HG03575 (cell line): ENCODE data around the gene MUC5AC.

Source experiments
- ATAC-seq: cut with Tn5 transposase; IDR thresholded peaks from one replicate; pipeline ENCODE4 v1.9.1; 2021; ENCODE audit not compliant: unreplicated experiment, insufficient number of reproducible peaks, low FRiP score; ENCODE audit errors: extremely low read depth

Gene MUC5AC

DNA sequence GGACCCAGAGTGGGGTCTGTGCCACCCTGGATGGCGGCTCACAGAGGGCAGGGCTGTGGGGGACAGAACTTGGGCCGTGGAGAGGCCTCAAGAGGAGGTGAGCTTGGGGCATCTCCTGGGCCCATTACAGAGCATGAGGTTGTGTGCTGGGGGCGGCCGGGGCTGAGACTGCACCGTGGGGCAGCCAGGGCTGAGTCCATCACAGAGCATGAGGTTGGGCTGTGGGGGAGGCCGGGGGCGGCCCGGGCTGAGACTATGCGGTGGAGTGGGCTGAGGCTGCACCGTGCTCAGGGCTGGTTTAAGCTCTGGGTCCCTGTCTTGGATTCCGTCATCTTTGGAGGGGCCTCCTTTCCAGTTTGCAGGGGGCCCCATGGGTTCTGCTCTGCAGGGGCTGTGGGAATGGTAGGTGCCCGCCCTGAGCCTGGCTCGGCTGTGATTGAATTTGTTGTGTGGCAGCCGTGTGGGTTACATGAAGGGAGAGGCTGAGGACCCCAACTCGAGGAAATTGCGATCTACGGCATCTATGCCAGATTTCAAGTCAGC lies 38.1 kb upstream of the MUC5AC start:
- ATAC-seq = no peak

DNA sequence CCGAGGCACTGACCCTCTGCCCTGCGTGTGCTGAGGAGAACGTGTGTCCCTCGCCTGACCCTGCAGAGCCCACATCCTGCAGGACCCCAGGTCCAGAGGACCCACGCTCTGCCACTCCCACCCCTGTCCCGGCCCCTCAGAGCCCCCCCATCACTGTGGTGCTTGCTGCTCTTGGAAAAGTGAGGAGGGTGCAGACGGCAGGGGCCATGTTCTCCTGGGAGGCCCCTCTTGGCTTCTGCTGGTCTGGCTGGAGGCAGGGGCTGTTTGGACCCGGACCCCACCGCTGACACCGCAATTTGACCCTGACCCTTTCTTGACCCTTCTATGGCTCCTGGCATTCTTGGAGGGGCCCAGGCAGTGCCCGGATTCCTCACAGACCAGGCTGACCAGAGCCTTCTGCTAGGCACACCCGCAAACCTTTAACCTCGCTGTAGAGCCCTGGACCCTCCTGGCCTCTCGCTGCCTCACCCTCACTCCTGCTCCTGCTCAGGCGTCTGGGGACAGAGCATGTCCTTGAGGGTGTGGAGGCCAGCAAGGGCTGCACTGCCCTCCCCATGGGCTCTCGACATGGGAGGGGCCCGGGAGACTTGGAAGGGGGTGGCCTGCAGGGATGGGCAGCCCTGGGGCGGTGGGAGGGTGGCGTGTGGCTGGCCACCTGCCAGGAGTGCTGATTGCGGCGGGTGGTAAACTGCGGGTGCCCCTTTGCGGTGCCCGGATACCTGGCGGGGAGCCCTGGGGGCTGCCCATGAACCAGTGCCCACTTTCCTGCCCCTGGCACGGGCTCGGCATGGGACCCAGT lies 37.0 kb upstream of the MUC5AC start:
- no peak for ATAC-seq

- no peak for ATAC-seq
Observed at GRCh38 chr11:1121331-1121812, 36.4 kb upstream of the MUC5AC start.

DNA sequence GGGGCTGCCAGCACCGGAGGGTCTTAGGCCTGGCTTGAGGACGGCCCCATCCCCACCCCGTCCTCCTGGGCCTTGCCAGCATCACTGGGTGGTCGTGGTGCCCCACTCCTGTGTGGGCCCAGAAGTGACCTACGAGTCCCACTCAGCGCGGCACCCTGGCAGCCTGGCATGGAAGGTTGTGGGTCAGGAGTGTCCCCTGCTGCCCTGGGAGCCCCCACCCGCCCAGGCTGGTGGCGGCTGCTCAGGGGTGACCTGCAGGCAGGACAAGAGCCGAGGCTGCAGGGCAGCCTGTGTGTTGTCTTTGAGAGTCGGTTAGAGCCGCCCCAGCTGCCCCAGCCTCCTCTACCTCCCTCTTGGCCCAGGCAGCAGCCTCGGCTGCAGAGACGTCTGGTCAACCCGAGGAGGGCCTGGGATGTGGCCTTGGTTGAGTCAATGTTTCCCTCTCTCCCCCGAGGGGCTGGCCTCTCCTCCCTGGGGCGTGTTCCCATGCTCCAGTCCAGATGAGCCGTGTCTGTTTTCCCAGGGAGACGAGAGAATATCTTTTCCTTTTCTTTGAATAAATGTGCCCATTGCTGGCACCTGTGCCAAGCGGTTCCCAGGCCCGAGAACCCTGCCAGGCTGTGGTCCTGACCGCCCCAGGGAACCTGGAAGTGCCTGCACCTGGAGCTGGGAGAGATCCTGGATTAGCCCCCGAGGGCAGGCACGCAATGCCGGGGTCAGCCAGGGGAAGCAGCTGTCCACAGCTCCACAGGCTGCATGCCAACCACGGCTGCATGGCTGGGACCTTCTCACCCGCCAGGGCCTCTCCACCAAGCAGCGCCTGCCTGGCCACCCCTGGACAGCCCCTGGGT lies 35.7 kb upstream of the MUC5AC start:
- no peak for ATAC-seq

- no peak for ATAC-seq
Observed at GRCh38 chr11:1122664-1123002, 35.1 kb upstream of the MUC5AC start.

DNA sequence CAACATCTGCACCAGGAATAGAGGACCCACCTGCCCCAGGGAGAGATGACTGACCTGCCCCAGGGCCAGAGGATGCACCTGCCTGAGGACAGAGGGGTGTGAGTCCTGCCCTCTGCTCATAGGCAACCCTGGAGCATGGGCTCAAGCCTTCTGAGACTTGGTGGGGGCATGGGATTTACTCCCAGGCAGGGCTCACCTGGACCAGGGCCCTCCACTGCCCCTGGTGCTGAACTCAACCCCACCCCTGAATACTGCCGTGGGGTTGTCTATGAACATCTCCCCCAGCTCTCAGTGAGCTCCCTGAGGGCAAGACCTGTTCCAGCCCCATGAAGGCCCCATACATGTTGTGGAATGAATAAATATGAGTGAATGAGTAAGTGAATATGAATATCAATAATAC lies 33.8 kb upstream of the MUC5AC start:
- ATAC-seq = no peak

GRCh38 chr11:1125803-1126202 lies 31.9 kb upstream of the MUC5AC start:
- ATAC-seq = no peak

DNA sequence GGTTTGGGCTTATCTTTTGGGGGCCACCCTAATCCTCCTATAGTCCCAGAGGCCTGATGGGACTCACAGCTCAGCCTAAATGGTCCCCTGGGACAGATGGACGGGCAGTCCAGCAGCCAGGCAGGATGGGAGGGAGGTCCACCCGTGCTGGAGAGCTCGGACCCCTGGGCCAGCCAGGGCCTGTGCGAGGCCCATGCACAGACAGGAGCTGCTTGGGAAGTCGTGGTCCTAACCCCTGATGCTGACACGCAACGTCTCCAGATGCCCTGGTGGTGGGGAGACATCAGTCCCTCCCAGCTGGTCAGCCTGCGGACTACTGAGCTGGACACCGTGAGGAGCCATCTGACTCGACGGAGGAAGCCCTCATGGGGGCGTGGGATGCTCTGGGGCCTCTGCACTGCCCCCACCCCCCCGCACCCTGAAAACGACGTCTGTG lies 31.2 kb upstream of the MUC5AC start:
- no peak for ATAC-seq

- no peak for ATAC-seq
Observed at GRCh38 chr11:1126935-1127663, 30.7 kb upstream of the MUC5AC start.

DNA sequence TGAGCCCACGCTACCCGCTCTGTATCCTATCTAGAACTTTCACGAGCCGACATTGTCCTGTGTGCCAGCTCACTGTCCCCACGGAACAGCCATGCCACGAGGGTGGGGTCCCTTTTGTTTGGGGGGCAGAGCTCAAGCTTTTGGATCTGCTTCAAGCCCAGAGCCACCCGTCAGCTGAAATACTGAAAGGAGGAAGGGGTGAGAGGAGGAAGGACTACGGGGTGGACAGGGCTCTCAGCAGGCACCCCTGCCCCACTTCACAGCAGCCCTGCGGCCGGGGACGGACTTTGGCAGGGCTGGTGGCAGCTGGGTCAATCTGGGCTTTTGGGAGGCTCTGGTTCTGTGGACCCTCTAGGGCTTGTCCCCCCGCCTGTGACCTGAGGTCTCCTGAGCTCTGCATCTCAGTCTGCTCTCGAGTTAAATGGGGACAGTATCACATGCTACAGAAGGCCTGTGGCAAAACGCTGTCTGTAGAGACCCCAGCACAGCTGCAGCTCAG lies 30.0 kb upstream of the MUC5AC start:
- no peak for ATAC-seq

- ATAC-seq = no peak
Observed at GRCh38 chr11:1128311-1129142, 29.2 kb upstream of the MUC5AC start.

- ATAC-seq = no peak
Observed at GRCh38 chr11:1129143-1129610, 28.6 kb upstream of the MUC5AC start.

DNA sequence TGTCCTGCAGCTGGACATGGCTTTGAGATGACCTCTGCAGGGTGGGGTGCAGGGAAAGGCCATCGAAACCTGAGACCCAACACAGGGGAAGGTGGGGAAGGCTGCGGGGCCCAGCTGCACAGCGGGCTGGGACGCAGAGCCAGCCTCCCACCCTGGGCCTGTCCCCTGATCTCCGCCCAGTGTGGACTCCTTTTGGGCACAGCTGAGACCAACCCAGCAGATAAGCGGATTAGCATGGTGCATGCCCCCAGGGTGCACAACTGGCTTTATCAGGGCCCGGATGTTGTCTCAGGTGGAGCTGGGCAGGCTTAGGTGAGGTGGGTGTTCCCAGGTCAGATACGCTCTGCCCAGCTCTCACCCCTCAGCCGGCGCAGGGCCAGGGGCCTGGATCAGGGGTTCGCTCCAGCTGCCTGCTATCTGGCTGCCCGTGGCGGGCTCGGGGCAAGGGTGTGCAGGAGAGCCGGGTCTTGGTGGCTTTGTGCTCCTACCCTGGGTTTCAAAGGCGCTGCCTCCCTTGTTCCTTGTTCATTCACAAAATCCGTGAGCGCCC lies 28.1 kb upstream of the MUC5AC start:
- no peak for ATAC-seq

DNA sequence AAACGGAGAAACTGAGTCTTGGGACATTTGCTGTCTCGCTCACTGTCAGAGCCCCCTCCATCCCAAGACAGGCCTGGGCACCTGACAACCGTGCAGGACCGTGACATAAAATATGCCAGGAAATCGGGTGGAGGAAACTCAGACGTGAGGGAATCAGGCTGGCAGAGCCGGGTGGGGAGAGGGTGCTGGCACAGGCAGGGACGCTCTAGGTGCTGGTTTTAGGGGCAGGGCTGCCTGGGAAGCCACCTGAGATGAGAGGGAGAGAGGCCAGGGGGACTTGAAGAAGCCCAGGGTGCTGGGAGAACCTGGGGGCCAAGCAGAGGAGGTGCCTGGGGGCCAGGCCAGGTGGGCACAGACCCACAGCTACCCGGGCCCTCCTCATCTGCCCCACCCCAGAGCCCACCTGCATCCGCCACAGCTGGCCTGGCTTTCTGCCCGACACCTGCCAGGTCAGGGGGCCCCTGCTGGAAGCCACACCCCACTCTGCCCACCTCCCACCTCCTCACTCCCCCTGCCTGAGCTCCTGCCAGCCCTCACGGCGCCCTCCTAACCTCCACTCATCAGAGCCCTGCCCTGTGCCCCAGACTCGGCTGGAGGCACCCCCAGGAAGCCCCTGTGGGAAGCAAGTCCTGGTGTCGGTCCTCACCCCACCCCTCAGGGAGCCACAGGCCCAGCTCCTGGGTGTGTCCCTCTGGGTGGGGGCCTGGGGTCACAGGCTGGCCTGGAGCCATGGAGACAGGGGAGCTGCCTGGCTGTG lies 27.3 kb upstream of the MUC5AC start:
- no peak for ATAC-seq

GRCh38 chr11:1131033-1131911 lies 26.5 kb upstream of the MUC5AC start:
- ATAC-seq = no peak

- no peak for ATAC-seq
Observed at GRCh38 chr11:1134848-1135445, 22.8 kb upstream of the MUC5AC start.
